Karpas-422 (cell line): Measurements from ENCODE around the gene ROCK1. TPM values are rescaled to one million over a fixed set of nuclear protein-coding genes. Genes with fewer than 3 reads are reported as not detected.

Source experiments
- DNase-seq: peaks from one replicate; pipeline ENCODE4 v3.0.0-alpha.2; 2015
- H2AFZ ChIP-seq: fragments of 200-600 bp; sonication (generic); 2 replicates; pipeline ENCODE4 v1.6.1; 2014; ENCODE audit warnings: antibody characterized with exemption, low read length, mixed read lengths
- H3K27ac ChIP-seq: fragments of 200-600 bp; sonication (generic); 2 replicates; pipeline ENCODE4 v1.5.1; 2014; ENCODE audit warnings: mild to moderate bottlenecking, low read length, moderate library complexity
- H3K27me3 ChIP-seq: fragments of 200-600 bp; sonication (generic); 2 replicates; pipeline ENCODE4 v1.6.1; 2014; ENCODE audit warnings: low read length, mixed read lengths
- H3K36me3 ChIP-seq: fragments of 200-600 bp; sonication (generic); 2 replicates; pipeline ENCODE4 v1.6.1; 2014; ENCODE audit warnings: low read length, mixed read lengths; ENCODE audit not compliant: insufficient read depth
- H3K4me1 ChIP-seq: fragments of 200-600 bp; sonication (generic); 2 replicates; pipeline ENCODE4 v1.6.1; 2014; ENCODE audit warnings: mild to moderate bottlenecking, low read length, mixed read lengths
- H3K4me2 ChIP-seq: fragments of 200-600 bp; sonication (generic); 2 replicates; pipeline ENCODE4 v1.6.1; 2014; ENCODE audit warnings: low read length, low read depth, mild to moderate bottlenecking; ENCODE audit not compliant: poor library complexity, severe bottlenecking
- H3K4me3 ChIP-seq: fragments of 200-600 bp; sonication (generic); 2 replicates; pipeline ENCODE4 v1.5.1; 2014; ENCODE audit warnings: mild to moderate bottlenecking, antibody characterized with exemption, low read length, mixed read lengths
- H3K79me2 ChIP-seq: fragments of 200-600 bp; sonication (generic); 2 replicates; pipeline ENCODE4 v1.6.1; 2014; ENCODE audit warnings: mild to moderate bottlenecking, low read length, mixed read lengths
- H3K9ac ChIP-seq: fragments of 200-600 bp; sonication (generic); 2 replicates; pipeline ENCODE4 v1.6.0; 2014; ENCODE audit warnings: low read length
- H3K9me2 ChIP-seq: fragments of 200-600 bp; sonication (generic), shearing (Covaris generic); replicated peaks from 2 replicates; pipeline ENCODE4 v1.6.0; 2014; ENCODE audit warnings: mild to moderate bottlenecking, low read length, moderate library complexity; ENCODE audit not compliant: insufficient read depth
- H3K9me3 ChIP-seq: fragments of 300-700, 200-600 bp; sonication (generic); 2 replicates; pipeline ENCODE4 v1.6.1; 2014; ENCODE audit warnings: low read length, mixed read lengths
- H4K20me1 ChIP-seq: fragments of 200-600 bp; sonication (generic); 2 replicates; pipeline ENCODE4 v1.6.1; 2014; ENCODE audit warnings: mild to moderate bottlenecking, antibody characterized with exemption, low read length, low read depth; ENCODE audit not compliant: insufficient read depth
- total RNA-seq: library from RNA; depleted of rRNA; stranded (reverse); fragments of >200 nt; shearing (Covaris generic); gene quantifications from 2 replicates; pipeline ENCODE4 v1.2.3, GENCODE V29; 2014; ENCODE audit warnings: low replicate concordance

The ROCK1 gene
- total RNA-seq, 1 experiment from 2014 or later, result 47.0 TPM

GRCh38 chr18:21054252-21054821, 57.3 kb downstream of the ROCK1 start:
- Histone ChIP-seq H3K27ac (no peak overlapping the region), H3K27me3 (no peaks in the 10 kb centered on the region), H4K20me1 (no peaks in the 10 kb centered on the region), H3K36me3 (no peaks in the 10 kb centered on the region), H3K9ac (no peak overlapping the region), H3K4me3 (no peak overlapping the region), H3K9me2 (no peaks in the 10 kb centered on the region), H3K9me3 (no peaks in the 10 kb centered on the region), H3K4me2 (no peak overlapping the region), H3K4me1 (peaks cover 15% of the 10 kb centered on the region), H3K79me2 (peaks cover 98% of the 10 kb centered on the region), H2AFZ (no peak overlapping the region)
- no peak for DNase-seq

- H3K4me3 ChIP-seq, result no peak overlapping the region
- H3K9me2 ChIP-seq, result no peaks in the 10 kb centered on the region
- no peaks in the 10 kb centered on the region for H3K27me3 ChIP-seq
- no peaks in the 10 kb centered on the region for H3K36me3 ChIP-seq
- no peaks in the 10 kb centered on the region for H4K20me1 ChIP-seq
- H3K4me2 ChIP-seq, result no peak overlapping the region
- no peaks in the 10 kb centered on the region for H3K9me3 ChIP-seq
- no peak for DNase-seq
- no peak overlapping the region for H3K9ac ChIP-seq
- no peak overlapping the region for H2AFZ ChIP-seq
- peaks cover 15% of the 10 kb centered on the region for H3K4me1 ChIP-seq
- H3K27ac ChIP-seq, result no peak overlapping the region
- peaks cover 96% of the 10 kb centered on the region for H3K79me2 ChIP-seq
Observed at GRCh38 chr18:21053127-21053526, 58.5 kb downstream of the ROCK1 start.

GRCh38 chr18:21052385-21052784, 59.2 kb downstream of the ROCK1 start:
- no peak overlapping the region for H3K4me2 ChIP-seq
- H3K27ac ChIP-seq, result no peak overlapping the region
- no peaks in the 10 kb centered on the region for H3K27me3 ChIP-seq
- H4K20me1 ChIP-seq, result no peaks in the 10 kb centered on the region
- H3K9ac ChIP-seq, result no peak overlapping the region
- H3K4me1 ChIP-seq, result peaks cover 15% of the 10 kb centered on the region
- no peaks in the 10 kb centered on the region for H3K9me2 ChIP-seq
- H3K9me3 ChIP-seq, result no peaks in the 10 kb centered on the region
- no peaks in the 10 kb centered on the region for H3K36me3 ChIP-seq
- no peak overlapping the region for H2AFZ ChIP-seq
- H3K79me2 ChIP-seq, result peaks cover 94% of the 10 kb centered on the region
- no peak overlapping the region for H3K4me3 ChIP-seq
- no peak for DNase-seq

- H3K27ac ChIP-seq, result no peak overlapping the region
- no peak overlapping the region for H3K4me3 ChIP-seq
- no peak for DNase-seq
- H3K79me2 ChIP-seq, result peaks cover 93% of the 10 kb centered on the region
- no peak overlapping the region for H3K9ac ChIP-seq
- peaks cover 15% of the 10 kb centered on the region for H3K4me1 ChIP-seq
- no peak overlapping the region for H3K4me2 ChIP-seq
- no peaks in the 10 kb centered on the region for H3K27me3 ChIP-seq
- H2AFZ ChIP-seq, result no peak overlapping the region
- H3K9me2 ChIP-seq, result no peaks in the 10 kb centered on the region
- no peaks in the 10 kb centered on the region for H3K36me3 ChIP-seq
- H3K9me3 ChIP-seq, result no peaks in the 10 kb centered on the region
- no peaks in the 10 kb centered on the region for H4K20me1 ChIP-seq
Observed at GRCh38 chr18:21051620-21052019, 60.0 kb downstream of the ROCK1 start.

- H3K36me3 ChIP-seq, result peaks cover 3% of the 10 kb centered on the region; the same call in 1 of the 2 replicates
- no peak overlapping the region for H3K4me3 ChIP-seq
- H3K4me1 ChIP-seq, result peaks cover under 1% of the 10 kb centered on the region
- no peaks in the 10 kb centered on the region for H3K9me3 ChIP-seq
- H2AFZ ChIP-seq, result no peak overlapping the region
- no peak overlapping the region for H3K9ac ChIP-seq
- no peaks in the 10 kb centered on the region for H3K9me2 ChIP-seq
- no peaks in the 10 kb centered on the region for H4K20me1 ChIP-seq
- no peak overlapping the region for H3K4me2 ChIP-seq
- no peak for DNase-seq
- no peak overlapping the region for H3K27ac ChIP-seq
- no peaks in the 10 kb centered on the region for H3K27me3 ChIP-seq
- H3K79me2 ChIP-seq, result peaks cover 78% of the 10 kb centered on the region
Observed at GRCh38 chr18:21049306-21049705, 62.3 kb downstream of the ROCK1 start.

- Histone ChIP-seq H3K9me2 (no peaks in the 10 kb centered on the region), H3K27ac (no peak overlapping the region), H3K79me2 (peaks cover 71% of the 10 kb centered on the region), H3K4me2 (no peak overlapping the region), H3K4me3 (no peak overlapping the region), H3K4me1 (no peaks in the 10 kb centered on the region), H3K36me3 (peaks cover 8% of the 10 kb centered on the region; the same call in 1 of the 2 replicates), H3K27me3 (no peaks in the 10 kb centered on the region), H3K9ac (no peak overlapping the region), H2AFZ (no peak overlapping the region), H3K9me3 (no peaks in the 10 kb centered on the region), H4K20me1 (no peaks in the 10 kb centered on the region)
- DNase-seq, result no peak
Observed at GRCh38 chr18:21047126-21047525, 64.5 kb downstream of the ROCK1 start.

GRCh38 chr18:21040466-21040865, 71.1 kb downstream of the ROCK1 start:
- Histone ChIP-seq H3K4me2 (no peak overlapping the region), H3K27me3 (no peaks in the 10 kb centered on the region), H4K20me1 (no peaks in the 10 kb centered on the region), H3K4me3 (no peak overlapping the region), H3K4me1 (no peaks in the 10 kb centered on the region), H3K27ac (no peak overlapping the region), H3K9ac (no peak overlapping the region), H3K79me2 (peaks cover 46% of the 10 kb centered on the region), H3K36me3 (peaks cover 29% of the 10 kb centered on the region; the same call in 1 of the 2 replicates), H3K9me3 (no peaks in the 10 kb centered on the region), H3K9me2 (no peaks in the 10 kb centered on the region), H2AFZ (no peak overlapping the region)
- DNase-seq, result no peak

- 0 out of 2 replicates have a peak, but pooled peaks cover 4% of the 10 kb centered on the region for H3K9me3 ChIP-seq
- H4K20me1 ChIP-seq, result no peaks in the 10 kb centered on the region
- H3K79me2 ChIP-seq, result peaks cover 54% of the 10 kb centered on the region
- H3K9me2 ChIP-seq, result no peaks in the 10 kb centered on the region
- DNase-seq, result no peak
- H3K36me3 ChIP-seq, result peaks cover 42% of the 10 kb centered on the region
- H2AFZ ChIP-seq, result no peak overlapping the region
- no peak overlapping the region for H3K4me3 ChIP-seq
- H3K4me2 ChIP-seq, result no peak overlapping the region
- no peaks in the 10 kb centered on the region for H3K27me3 ChIP-seq
- no peak overlapping the region for H3K9ac ChIP-seq
- H3K27ac ChIP-seq, result no peak overlapping the region
- no peaks in the 10 kb centered on the region for H3K4me1 ChIP-seq
Observed at GRCh38 chr18:21038201-21038600, 73.4 kb downstream of the ROCK1 start.
